ENCODE data around the gene KMT5C.

- no peak for TF ChIP-seq CTCF (IDR thresholded peaks at IDR 0.05)
- no peak for TF ChIP-seq EP300 (IDR thresholded peaks at IDR 0.05; ENCODE audit: low read depth)
- TF ChIP-seq POLR2AphosphoS5 (IDR thresholded peaks at IDR 0.05), result no peak
- no peak for TF ChIP-seq POLR2A (IDR thresholded peaks at IDR 0.05)
Measured at GRCh38 chr19:55360902-55361301, 21.2 kb downstream of the KMT5C start.
